ENCODE results near the gene CFAP57.

Gene CFAP57

DNA sequence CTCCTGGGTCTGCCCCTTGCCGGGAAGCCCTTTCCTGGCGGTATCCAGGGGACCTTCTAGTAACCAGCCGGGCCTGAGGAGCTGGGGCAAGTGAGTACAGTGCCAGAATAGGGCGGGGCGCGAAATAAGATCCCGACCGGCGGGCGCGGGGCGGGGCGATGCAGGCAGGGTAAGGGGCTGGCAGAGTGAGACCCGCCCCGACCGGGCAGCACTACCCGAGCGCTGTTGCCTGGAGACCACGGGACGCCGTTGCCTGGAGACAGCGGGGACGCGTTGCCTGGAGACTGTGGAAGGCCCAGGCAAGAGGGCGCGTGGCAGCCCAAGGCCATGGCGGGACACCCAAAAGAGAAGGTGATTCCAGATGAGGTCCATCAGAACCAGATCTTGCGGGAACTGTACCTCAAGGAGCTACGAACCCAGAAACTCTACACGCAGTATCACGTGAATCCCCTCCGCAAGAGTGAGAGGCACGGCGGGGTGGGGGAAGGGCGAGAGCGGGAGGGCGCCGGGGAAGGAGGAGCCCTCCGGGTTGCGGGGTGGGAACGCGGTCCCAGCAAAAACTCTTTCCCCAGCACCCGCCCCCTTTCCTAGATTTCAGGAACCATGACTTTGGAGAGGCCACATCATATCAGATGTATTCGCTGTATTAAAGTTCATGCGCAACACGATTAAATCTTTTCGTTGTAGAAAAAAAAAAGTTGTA is 24.4 kb upstream of the CFAP57 start:
- Histone ChIP-seq H3K36me3 (ENCODE audit: insufficient read depth) (no peaks in the 10 kb centered on the region), H3K4me1 (ENCODE audit: low read depth, poor library complexity, severe bottlenecking) (no peaks in the 10 kb centered on the region), H3K79me2 (ENCODE audit: insufficient read depth, low read depth) (no peaks in the 10 kb centered on the region), H4K20me1 (ENCODE audit: insufficient read depth) (no peaks in the 10 kb centered on the region; the same call in 1 of the 2 replicates), H3K9ac (no peak overlapping the region), H3K4me3 (IDR thresholded peaks at IDR 0.05; ENCODE audit: insufficient read depth, low read depth, low read length) (no peak overlapping the region), H2AFZ (ENCODE audit: low read depth) (peak overlapping the region; percentile 22; the same call in 1 of the 2 replicates), H3K27me3 (ENCODE audit: insufficient read depth, low read depth) (no peaks in the 10 kb centered on the region), H3K4me2 (peak overlapping the region; percentile 17; the same call in 1 of the 2 replicates), H3K27ac (no peak overlapping the region)
- TF ChIP-seq, protein P1, sequence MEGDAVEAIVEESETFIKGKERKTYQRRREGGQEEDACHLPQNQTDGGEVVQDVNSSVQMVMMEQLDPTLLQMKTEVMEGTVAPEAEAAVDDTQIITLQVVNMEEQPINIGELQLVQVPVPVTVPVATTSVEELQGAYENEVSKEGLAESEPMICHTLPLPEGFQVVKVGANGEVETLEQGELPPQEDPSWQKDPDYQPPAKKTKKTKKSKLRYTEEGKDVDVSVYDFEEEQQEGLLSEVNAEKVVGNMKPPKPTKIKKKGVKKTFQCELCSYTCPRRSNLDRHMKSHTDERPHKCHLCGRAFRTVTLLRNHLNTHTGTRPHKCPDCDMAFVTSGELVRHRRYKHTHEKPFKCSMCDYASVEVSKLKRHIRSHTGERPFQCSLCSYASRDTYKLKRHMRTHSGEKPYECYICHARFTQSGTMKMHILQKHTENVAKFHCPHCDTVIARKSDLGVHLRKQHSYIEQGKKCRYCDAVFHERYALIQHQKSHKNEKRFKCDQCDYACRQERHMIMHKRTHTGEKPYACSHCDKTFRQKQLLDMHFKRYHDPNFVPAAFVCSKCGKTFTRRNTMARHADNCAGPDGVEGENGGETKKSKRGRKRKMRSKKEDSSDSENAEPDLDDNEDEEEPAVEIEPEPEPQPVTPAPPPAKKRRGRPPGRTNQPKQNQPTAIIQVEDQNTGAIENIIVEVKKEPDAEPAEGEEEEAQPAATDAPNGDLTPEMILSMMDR (conservative IDR thresholded peaks at IDR 0.05; ENCODE audit: low read depth, low read length), result no peak

DNA sequence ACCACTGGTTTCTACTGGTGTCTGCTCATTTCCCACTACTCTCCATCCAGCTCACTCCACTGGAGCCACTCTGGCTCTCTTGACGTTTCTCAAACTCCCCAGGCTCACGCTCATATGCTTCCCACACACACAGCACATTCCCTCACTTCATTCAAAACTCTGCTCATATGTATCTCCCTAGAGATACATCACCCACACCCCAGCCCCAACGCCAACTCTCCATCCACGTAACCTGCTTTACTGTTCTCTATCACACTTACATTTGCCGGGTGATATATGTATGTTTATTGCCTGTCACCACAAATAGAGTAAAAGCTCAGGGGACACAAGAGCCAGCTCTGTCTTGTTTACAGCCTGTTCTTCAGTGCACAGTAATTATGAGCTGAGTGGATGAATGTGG is 22.2 kb upstream of the CFAP57 start:
- Histone ChIP-seq H3K4me3 (IDR thresholded peaks at IDR 0.05; ENCODE audit: insufficient read depth, low read depth, low read length) (no peak overlapping the region), H3K4me2 (no peak overlapping the region), H3K27ac (no peak overlapping the region), H4K20me1 (ENCODE audit: insufficient read depth) (no peaks in the 10 kb centered on the region; the same call in 1 of the 2 replicates), H3K9ac (no peak overlapping the region), H3K27me3 (ENCODE audit: insufficient read depth, low read depth) (no peaks in the 10 kb centered on the region), H3K4me1 (ENCODE audit: low read depth, poor library complexity, severe bottlenecking) (no peaks in the 10 kb centered on the region), H3K36me3 (ENCODE audit: insufficient read depth) (no peaks in the 10 kb centered on the region), H2AFZ (ENCODE audit: low read depth) (no peak overlapping the region), H3K79me2 (ENCODE audit: insufficient read depth, low read depth) (no peaks in the 10 kb centered on the region)
- TF ChIP-seq, protein P1 (conservative IDR thresholded peaks at IDR 0.05; ENCODE audit: low read depth, low read length), result no peak

DNA sequence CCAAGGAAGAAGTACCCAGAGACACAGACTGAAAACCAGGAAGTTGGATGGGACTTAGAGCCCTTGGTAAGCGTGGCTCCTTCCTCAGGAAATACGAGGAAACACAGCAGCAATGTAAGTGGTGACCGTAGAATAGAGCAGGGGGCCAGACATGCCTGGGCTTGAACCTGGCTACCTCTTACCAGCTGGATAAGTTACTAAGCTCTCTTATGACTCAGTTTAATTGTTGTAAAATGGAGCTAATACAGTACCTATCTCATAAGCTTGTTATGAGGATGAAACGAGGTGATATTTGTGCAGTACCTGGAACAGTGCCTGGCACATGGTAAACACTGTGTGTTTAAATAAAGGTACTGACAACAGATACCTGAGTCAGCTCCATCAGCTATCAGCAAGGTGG is 19.3 kb upstream of the CFAP57 start:
- no peaks in the 10 kb centered on the region for H3K79me2 ChIP-seq (ENCODE audit: insufficient read depth, low read depth)
- no peak overlapping the region for H3K4me3 ChIP-seq (IDR thresholded peaks at IDR 0.05; ENCODE audit: insufficient read depth, low read depth, low read length)
- TF ChIP-seq, protein P1 (conservative IDR thresholded peaks at IDR 0.05; ENCODE audit: low read depth, low read length), result no peak
- no peaks in the 10 kb centered on the region for H3K36me3 ChIP-seq (ENCODE audit: insufficient read depth)
- H3K27me3 ChIP-seq (ENCODE audit: insufficient read depth, low read depth), result no peaks in the 10 kb centered on the region
- no peaks in the 10 kb centered on the region for H3K4me1 ChIP-seq (ENCODE audit: low read depth, poor library complexity, severe bottlenecking)
- H2AFZ ChIP-seq (ENCODE audit: low read depth), result no peak overlapping the region
- no peak overlapping the region for H3K9ac ChIP-seq
- no peak overlapping the region for H3K27ac ChIP-seq
- H4K20me1 ChIP-seq (ENCODE audit: insufficient read depth), result no peaks in the 10 kb centered on the region
- H3K4me2 ChIP-seq, result no peak overlapping the region

DNA sequence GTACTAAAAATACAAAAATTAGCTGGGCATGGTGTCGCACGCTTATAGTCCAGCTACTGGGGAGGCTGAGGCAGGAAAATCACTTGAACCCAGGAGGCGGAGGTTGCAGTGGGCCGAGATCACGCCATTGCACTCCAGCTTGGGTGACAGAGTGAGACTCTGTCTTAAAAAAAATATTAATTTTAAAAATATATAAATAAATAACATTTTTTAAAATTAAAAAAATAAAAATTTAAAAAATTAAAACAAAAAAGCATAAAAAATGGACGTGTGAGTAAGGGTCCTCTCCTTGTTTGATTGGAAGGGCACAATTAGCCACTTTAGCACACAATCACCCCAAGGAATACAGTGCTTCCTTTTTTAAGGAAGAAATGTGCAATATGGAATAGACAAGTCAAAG is 18.7 kb upstream of the CFAP57 start:
- Histone ChIP-seq H3K9ac (no peak overlapping the region), H3K4me1 (ENCODE audit: low read depth, poor library complexity, severe bottlenecking) (no peaks in the 10 kb centered on the region), H3K79me2 (ENCODE audit: insufficient read depth, low read depth) (no peaks in the 10 kb centered on the region), H2AFZ (ENCODE audit: low read depth) (no peak overlapping the region), H3K36me3 (ENCODE audit: insufficient read depth) (no peaks in the 10 kb centered on the region), H3K4me2 (no peak overlapping the region), H4K20me1 (ENCODE audit: insufficient read depth) (no peaks in the 10 kb centered on the region), H3K27ac (no peak overlapping the region), H3K4me3 (IDR thresholded peaks at IDR 0.05; ENCODE audit: insufficient read depth, low read depth, low read length) (no peak overlapping the region), H3K27me3 (ENCODE audit: insufficient read depth, low read depth) (no peaks in the 10 kb centered on the region)
- TF ChIP-seq, protein P1 (conservative IDR thresholded peaks at IDR 0.05; ENCODE audit: low read depth, low read length), result no peak
